NOMO-1 (cell line): ENCODE results near the gene FAM78A.
"Not testable (repeated sequence)": the region's sequence is repeated elsewhere in the genome, so short reads cannot be mapped to it uniquely, and the experiment has no call there.

Experiments used
- DNase-seq, 2 experiments: peaks; one replicate each; lab custom pipeline; 2025; ENCODE audit not compliant: unreplicated experiment in 2 of 2; lab: John Stamatoyannopoulos, UW

The FAM78A gene

GRCh38 chr9:131216806-131217205 is 59.5 kb downstream of the FAM78A start:
- DNase-seq, result no peak

GRCh38 chr9:131214876-131215275 is 61.4 kb downstream of the FAM78A start:
- no peak for DNase-seq

GRCh38 chr9:131214286-131214856 is 61.9 kb downstream of the FAM78A start:
- no peak for DNase-seq

GRCh38 chr9:131211920-131212319 is 64.4 kb downstream of the FAM78A start:
- not testable (repeated sequence) for DNase-seq
